ENCODE data around the gene C6orf136.

The C6orf136 gene

DNA sequence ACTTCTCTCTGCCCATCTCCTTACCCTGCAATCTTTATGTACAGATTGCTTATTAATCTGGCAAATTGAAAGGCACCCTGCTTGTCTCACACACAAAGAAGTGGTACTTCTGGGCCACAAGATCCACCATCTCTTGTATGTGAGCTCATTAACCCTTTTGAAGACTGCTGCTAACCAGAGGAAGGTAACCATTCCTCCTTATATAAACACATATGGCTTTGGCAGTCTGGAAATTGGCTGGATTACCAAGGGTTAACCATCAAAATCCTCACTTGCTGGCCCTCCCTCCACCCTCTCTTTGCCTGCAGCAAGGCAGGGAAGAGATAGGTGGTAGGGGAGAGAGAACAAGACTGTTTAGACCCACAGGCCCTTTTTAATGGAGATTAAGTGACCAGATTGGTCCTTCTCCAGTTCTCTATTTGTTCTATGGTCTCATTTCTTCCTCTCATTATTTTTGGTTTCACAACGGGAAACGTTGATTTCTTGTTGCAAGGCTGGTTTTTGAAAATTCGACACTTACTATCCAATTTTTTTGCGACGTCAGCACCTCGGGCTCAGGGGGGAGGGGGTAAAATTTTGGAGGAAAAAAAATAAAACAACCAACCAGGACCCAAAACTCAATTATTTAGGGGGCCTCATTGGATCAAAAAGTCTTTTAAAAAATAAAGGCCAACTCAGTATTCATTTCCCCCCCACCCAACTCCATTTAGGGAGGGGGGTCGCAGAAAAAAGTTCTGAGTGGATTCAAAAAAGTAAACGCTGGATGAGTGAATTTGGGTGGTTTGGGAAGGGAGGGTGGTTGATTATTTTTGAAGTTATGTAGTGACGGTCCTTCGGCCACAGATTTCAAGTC lies 30.7 kb upstream of the C6orf136 start:
- no peak for DNase-seq (ENCODE audit: low read depth)

DNA sequence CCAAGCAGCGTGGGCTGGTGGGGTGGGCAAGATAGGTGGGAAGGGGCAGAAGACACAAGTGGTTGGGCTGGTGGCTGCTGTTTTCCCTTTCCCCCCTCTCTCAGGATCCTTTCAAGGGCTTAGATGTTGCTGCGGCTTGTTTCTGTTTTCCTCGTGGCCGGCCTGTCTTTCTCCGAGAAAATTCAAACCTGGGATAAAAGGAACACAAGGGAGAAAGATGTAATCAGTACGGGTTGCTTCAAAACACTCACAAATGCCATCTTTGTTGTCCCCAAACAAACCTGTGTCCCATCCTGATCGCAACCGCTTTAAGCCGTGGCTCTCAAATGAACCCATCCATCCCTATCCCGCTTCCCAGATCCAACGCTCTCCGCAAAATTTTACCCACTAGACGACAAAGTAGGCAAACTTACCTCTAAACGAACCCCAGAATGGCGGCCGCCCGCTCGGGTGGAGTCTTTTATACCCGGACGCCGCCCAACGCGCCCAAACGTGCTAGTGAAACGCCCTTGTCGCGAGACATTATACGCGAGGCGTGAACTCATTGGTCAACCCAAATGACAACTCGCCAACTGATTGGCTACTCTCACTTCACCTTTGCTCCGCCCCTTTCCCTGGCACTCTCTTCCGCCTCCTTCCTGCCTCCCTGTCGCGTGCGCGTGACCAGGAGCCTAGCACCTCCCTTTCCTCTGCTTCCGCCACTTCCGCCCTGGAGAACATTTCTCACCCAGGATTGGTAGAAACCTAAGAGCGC lies 29.9 kb upstream of the C6orf136 start, which contains the start of gene PPP1R10:
Gene PPP1R10, minus strand, starts transcription at position 433 of the 754 bp plus-strand sequence. CDS start 7,299 bp downstream, outside the sequence.
- DNase-seq (ENCODE audit: low read depth) = peak; percentile 94

DNA sequence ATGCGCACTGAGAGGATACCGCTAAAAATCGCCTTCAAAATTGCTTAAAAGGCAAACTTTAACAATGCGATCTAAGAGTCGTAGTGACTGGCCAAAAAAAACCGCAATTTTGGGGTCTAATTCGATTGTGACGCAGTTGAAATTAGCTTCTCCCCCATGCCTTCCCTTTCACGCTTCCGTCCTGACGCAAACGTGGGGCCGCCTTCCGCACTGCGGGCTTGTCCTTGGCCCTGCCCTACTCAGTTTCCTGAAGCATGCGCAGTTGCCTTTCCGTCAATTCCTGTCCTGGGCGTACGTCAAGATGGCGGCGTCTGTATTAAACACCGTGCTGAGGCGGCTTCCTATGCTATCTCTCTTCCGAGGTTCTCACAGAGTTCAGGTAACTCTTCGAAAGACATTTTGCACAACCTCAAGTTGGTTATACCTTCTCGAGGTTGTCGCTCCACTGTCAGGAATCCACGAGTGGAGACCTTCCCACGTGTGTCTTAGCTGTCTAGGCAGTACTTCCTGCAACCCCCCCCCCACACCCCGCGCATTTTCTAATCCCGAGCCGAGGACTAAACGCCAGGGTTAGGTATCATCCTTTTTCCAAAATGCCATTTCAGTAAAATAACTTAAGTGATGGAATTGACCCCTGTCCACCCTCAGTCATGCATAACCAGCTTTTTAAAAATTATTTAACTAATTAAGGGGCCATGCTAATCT lies 29.2 kb upstream of the C6orf136 start, which contains the start of gene MRPS18B:
Gene MRPS18B, plus strand, starts transcription at position 276 of the 705 bp plus-strand sequence. Its CDS starts 26 bp downstream, at position 302.
- peak; percentile 93 for DNase-seq (ENCODE audit: low read depth)

DNA sequence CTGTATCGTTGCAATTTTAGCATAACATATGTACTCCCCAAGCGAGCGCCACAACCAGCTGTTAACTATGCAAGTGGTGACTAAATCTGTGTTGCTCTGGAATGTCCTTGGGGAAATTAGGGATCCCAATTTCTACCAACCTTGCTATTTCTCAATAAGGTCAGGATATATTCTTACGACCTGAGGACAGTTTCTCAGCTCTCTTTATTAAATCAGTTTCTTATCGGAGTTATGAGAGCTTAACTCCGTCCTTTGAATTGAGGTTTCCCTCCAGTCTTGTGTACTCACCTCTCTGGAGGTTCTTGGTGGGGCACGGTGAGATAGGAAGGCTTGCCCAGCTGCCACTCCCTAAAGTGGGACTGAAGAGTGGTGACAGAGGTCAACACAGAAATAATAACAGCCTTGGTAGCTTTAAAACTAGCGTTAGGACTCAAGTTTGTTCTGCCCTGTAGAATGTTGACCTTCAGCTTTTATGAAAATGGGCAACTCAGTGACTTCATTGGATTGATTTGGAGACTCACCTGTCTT lies 28.6 kb upstream of the C6orf136 start:
- no peak for DNase-seq (ENCODE audit: low read depth)

DNA sequence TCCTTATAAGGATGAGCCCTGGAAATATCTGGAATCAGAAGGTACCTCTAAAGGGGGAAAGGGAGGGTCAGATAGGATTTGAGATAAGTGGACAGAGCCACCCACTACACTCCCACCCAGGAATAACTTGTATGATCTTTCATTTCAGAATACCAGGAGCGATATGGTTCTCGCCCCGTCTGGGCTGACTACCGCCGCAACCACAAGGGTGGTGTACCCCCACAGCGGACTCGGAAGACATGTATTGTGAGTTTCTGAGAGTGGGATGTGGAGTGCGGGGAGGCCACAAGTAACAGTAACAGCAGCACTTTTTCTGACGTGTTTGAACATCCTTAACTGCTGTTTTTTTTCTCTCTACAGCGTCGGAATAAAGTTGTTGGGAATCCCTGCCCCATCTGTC lies 27.4 kb upstream of the C6orf136 start:
- DNase-seq (ENCODE audit: low read depth) = no peak

DNA sequence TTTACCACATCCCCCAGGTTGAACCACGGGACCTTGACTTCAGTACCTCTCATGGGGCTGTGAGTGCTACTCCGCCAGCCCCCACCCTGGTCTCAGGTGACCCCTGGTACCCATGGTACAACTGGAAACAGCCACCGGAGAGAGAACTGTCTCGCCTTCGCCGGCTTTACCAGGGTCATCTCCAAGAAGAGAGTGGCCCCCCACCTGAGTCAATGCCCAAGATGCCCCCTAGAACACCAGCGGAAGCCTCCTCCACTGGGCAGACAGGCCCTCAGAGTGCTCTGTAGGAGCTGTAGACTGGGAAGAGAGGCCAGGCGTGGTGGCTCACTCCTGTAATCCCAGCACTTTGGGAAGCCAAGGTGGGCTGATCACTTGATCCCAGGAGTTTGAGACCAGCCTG lies 21.4 kb upstream of the C6orf136 start:
- DNase-seq (ENCODE audit: low read depth) = no peak

DNA sequence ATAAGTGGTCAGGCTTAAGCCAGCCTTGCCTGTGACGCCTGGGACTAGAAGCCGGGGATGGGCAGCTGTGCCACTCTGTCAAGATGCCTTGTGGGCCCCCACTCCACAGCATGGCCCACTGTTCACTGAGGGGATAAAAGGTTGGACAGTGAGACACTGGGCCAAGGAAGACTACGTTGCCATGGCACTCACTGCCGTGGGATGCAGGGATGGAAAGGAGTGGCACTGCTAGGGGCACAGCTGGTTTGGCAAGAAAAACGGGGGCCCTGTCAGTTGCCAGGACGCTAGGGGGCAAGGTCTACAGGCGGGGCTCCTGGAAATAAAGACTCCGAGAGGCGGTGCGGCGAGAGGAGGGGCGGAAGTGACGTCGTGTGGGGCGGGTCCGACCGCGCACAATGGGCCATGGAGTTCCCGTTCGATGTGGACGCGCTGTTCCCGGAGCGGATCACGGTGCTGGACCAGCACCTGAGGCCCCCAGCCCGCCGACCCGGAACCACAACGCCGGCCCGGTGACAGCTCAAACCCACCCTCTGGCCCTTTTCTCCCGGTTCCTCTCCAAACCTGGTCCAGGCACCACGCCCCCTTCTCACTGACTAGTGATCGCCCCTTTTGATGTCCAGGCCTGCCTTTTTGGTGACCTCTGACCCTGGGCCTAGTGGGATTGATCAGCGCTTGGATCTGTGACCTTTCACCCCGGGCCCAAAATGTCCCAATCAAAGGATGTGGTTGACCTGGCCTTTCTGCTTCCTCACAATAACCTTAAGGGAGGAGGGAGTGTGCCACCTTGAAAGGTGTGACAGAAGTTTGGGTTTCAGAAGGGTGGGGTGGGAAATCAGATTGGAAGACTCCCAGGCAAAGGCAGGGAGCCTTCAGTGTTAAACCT lies 20.2 kb upstream of the C6orf136 start, which contains the start of gene ATAT1:
Gene ATAT1, plus strand, starts transcription at position 391 of the 883 bp plus-strand sequence.
- peak; percentile 86 for DNase-seq (ENCODE audit: low read depth)

DNA sequence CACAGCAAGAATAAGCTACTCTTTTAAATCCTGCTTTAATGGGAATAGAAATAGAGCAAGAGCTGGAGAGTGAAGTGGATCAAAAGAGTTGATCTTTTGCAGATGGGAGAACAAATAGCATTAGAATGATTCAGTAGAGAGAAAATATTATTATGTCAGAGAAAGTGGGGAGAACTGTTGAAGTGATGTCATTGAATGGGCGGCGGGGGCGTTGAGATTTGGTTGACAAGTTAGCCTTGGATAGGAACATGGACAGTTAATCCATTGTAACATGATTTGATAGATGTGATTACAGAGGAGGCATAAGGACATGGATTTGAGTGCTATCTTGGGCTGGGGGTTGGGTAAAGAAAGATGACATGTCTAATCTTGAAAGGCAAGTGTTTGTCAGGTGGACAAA lies 11.1 kb upstream of the C6orf136 start:
- DNase-seq (ENCODE audit: low read depth) = no peak

DNA sequence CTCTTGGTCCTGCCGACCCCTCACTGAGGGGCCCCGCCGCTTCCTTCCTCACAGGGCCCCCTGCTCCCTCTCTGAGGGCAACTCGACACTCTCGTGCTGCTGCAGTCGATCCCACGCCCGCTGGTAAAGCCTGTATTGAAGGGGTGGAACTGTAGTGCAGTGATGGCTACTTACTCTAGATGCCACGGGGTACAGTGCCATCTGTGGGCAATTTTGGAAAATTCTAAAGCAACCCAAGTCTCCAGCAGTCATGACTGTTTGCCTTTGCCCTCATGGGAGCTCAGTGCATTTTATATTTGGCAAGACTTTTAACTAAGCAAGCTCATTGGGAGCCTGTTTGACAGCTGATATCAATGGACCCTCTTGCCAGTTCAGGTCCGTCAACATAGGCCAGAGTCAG lies 6.5 kb upstream of the C6orf136 start:
- no peak for DNase-seq (ENCODE audit: low read depth)

DNA sequence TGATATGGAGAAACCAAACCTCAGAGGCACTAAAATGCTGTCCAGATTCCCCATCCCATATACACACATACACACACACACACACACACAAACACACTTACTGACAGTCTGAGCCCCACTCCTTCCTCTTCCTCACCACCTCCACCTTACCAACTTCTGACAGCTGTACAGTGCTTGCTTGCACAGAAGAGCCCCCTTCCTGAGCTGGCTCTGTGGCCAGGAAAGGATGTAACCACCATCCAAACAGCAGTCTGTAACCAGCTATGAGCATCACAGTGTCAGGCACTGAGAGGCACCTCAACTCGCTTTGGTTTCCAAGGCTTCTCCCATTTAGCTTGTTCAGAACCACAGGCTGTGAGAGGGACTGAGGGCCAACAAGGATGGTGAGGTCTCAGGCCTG lies 5.9 kb upstream of the C6orf136 start:
- DNase-seq (ENCODE audit: low read depth) = no peak

DNA sequence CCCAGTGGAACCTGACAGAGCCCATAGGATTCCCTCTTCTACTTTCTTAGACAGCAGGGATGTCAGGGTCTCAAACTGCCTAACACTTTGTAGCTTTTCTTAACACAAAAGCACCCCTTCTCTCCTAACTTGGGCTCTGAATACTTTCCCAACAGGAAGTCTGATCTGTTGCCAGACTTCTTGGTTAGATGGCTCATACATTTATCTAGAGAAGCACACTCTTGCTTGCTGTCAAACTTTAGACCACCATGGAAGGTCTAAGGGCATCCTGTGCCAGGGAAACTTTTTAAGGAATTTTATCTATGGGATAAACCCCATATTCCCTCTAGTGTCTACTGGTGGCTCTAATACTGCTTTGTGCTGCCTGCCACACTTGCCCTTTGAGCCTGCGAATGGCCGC lies 3.3 kb upstream of the C6orf136 start:
- no peak for DNase-seq (ENCODE audit: low read depth)

DNA sequence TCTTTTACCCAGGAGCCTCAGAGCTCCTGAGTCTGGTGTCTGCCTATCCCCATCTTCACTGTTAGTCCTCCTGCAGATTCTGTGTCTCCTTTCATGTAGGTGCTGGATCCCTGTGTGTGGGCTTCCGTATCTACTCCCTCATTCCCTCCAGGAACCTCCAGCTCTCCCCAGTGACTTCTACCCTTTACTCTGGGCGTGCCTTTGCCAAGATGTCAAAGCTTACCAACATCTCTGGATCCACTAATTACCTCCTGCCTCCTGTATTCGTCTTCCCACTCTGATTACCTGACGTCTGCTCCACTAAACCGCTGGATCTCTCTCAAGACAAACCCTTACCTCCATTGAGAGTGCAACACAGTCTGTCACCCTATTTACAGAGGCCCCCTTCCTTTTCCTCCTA lies 2.2 kb upstream of the C6orf136 start:
- no peak for DNase-seq (ENCODE audit: low read depth)

DNA sequence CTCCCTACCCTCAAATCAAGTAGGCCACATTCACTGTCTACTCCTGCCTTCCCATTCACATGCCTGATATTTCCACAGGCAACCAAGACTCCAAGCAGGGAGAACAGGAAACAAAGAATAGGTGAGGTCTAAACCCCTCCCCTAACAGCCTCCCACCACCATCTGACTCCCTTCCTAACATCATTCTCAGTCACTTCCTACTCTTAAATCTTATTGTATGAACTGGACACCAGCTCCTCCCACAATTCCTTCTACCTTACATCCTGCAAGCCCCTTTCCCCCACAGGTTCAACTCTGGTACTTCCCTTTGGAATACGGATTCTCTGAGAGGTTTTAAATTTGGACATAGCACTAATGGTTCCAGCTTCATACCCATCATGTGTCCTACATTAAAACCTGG lies 944 bp upstream of the C6orf136 start:
- DNase-seq (ENCODE audit: low read depth) = no peak

DNA sequence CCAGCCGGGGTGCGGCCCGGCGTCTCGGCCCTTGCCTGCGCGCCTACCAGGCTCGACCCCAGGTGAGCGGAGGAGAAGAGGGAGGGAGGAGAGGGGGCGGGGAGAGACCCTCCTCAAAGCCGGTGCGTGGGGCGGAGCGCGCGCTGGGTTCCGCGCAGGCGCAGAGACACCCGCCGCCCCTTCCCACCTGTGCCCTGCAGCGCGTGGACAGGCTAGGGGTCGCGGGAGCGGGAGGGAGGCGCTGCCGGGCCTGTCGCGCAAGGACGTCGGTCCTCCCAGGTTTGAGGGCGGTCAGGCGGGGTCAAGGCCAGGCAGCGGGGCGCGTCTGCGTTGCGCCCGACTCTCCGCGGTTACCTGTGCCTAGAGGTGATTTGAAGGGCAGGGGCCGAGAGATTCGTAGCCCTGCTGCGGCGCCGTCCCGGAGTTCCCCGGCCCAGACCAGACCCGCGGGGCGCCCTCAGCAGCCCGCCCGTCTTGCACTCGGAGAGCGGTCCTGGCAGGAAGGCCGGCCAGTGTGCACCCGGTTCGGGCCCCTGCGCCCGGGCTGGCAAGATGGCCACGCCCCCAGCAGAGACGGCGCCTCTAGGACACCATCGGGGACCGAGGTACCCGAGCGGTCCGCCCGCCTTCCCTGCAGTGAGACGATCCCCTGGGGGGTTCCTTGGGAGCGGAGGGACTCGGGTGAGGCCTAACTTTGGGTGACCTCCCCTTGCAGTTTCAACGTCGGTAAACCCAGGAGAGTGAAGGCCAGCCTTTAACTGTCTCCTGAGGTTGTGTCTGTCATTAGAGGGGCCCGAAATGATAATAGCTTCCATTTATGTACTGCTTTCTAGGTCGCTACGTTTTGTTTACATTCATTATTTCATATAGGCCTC lies 546 bp downstream of the C6orf136 start:
- DNase-seq (ENCODE audit: low read depth) = peak; percentile 65

DNA sequence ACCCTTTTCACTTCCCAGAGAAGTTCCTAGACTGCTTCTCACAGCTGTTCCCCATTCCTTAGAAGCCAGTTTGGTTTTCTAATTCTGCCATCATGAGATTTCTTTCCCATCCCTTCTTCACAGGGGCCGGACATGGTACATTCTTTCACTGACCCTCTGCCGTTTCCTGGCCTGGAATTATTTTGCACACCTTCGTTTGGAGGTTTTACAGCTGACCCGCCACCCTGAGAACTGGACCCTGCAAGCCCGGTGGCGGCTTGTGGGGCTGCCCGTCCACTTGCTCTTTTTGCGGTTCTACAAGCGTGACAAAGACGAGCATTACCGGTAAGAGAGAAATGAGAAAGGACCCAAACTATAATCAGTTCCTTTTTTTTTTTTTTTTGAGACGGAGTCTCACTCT lies 4.2 kb downstream of the C6orf136 start:
- no peak for DNase-seq (ENCODE audit: low read depth)

DNA sequence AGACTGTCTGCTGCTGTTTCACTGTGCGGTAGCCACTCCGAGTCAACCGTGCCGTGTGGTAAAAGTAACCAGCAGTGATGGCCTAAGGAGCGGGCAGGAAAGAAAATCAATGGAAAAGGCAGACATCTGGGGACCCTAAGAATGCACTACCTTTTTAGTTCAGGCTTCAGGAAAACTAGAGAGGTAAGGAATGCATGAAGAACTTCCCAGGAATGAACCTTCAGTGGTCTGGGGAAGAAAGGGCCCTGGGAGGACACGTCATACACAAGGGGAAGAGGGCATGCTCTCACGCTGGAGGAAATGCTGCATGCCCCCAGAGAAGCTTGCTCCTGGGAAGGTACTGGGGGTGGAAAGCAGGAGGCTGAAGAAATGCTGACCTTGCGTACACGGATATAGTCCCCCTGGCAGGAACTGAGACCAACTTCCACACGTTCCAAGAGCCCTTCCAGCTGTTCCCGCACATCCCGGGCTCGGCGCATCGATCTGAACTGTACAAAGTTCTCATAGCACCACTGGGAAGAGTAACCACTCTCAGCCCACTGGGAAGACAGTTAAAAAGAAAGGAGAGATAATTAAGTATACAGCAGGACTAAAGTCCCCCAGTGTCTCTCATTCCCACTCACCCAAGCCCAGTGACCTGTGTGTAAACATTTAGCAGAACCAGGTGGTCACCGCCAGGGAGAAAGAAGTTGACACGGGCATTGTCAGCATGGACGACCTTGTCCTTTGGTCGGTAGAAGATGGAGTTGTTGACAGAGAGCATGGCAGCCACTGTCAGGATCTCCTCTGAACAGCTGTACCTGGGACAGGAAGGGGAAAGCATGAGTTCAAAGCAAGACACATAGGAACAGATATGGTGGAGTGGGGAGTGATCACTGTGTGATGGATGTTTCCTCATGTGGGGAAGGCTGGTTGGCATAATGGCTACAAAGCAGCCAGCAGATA lies 8.1 kb downstream of the C6orf136 start:
- no peak for DNase-seq (ENCODE audit: low read depth)

DNA sequence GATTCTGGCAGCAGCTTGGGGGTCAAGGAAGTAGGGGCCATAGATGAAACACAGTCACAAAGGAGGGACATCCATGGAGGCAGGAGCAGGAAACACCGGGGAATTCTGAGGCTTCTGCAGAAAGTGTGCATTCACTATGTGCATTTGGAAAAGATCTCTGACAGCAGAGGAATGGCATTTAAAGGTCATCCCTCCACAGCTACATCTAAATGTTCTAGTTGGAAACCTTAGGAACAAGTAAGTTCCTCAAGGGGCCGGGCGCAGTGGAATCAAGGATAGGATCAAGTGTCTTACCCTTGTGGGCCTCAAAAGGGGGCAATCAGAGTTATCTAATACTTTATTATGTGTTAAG lies 8.8 kb downstream of the C6orf136 start:
- no peak for DNase-seq (ENCODE audit: low read depth)

DNA sequence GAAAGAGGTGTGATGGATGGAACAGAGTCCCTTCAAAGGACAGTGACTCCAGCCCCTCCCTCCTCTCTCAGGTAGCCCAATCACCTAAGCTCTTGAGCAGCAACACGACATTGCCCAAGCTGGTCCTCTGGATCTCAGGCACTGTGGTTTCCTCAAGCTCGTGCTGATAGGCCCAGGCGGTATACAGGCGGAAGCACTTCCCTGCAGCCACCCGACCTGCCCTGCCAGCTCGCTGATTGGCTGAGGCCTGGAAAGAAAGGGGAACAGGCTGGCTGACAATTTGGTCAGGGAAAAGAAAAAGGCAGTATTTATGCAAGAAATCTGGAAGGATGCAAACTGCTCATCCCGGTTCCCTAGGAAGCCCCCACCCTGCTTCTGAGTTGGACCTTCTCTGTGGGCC lies 9.6 kb downstream of the C6orf136 start:
- no peak for DNase-seq (ENCODE audit: low read depth)

DNA sequence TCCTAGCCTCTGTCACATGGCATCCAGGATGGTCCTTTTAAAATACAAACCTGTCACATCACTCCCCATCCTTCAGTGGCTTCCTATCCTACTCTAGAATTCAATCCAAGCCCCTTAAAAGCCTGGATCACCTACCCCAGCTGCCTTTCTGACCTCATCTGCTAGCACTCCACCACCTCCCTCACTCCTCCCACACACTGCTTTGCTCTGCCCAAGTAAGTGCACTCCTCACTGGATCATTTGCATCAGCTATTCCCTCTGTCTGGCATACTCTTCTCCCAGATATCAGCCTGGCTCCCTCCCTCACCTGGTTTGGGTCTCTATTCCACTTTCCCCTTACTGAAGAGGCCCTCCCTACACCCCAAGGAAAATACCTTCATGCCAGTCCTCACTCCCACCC lies 10.5 kb downstream of the C6orf136 start:
- no peak for DNase-seq (ENCODE audit: low read depth)
